Measurements from ENCODE around the gene PDE1A. TPM values are rescaled to one million over a fixed set of nuclear protein-coding genes. Genes with fewer than 3 reads are reported as not detected.

PDE1A gene
- total and polyA plus RNA-seq, 10 of the 15 experiments (the other 5 are each of a cell fraction or from before 2014, with no cell fraction given), result 1.1 TPM; not detected in 9

DNA sequence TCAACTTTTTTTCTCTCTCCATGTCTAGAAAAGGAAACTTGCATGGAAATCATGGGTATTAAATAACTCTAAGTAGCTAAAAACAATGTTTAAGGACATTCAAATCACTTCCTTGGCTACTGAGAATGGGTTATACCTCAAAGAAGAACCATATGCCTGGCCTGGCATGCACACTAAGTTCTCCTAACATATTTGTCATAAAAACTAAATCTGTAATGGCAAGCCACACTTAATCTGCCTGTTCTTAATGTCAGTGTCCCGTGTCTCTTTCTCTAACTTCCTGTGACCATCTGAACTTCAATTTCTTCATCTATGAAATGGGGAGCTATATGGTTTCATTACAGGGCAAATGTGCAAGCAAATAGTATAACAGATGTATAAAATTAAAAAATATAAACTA, 11.1 kb downstream of the PDE1A start:
- DNase-seq (ENCODE audit: low read depth, low spot score) (no peak), ATAC-seq (no peak), FAIRE-seq (no peak)
- no TSS peak for BruUV-seq (replicated peaks)
- no peaks in the 10 kb centered on the region for H3K36me3 ChIP-seq (ENCODE audit: control insufficient read depth in 2 of 2, insufficient read depth in 2 of 2, low read length in 1 of 2)
- H3K79me2 ChIP-seq (ENCODE audit: control insufficient read depth, insufficient read depth, low read length), result no peaks in the 10 kb centered on the region
- ChIA-PET CTCF (interaction anchor here (1.1 kb wide), 1 partner anchor 14 kb away, joined by 3 read pairs; no protein-coding TSS in a partner anchor), POLR2A (no interaction called here), SMC1A (ENCODE audit: uncharacterized antibody, unreplicated experiment) (no interaction called here), RAD21 (ENCODE audit: unreplicated experiment) (no interaction called here)
- no peaks in the 10 kb centered on the region for H3K9me3 ChIP-seq (replicated peaks; ENCODE audit: control insufficient read depth, insufficient read depth, low read length)
- no peaks in the 10 kb centered on the region for H4K20me1 ChIP-seq (ENCODE audit: control insufficient read depth, insufficient read depth)
- H3K4me1 ChIP-seq (ENCODE audit: control insufficient read depth, insufficient read depth, low read length), result no peaks in the 10 kb centered on the region
- no peak overlapping the region for H3K9ac ChIP-seq (ENCODE audit: control insufficient read depth, insufficient read depth, low read length)
- no peak overlapping the region for H3K27ac ChIP-seq (ENCODE audit: control insufficient read depth, insufficient read depth)
- WGBS (ENCODE audit: insufficient coverage, insufficient replicate concordance, low lambda C conversion rate, missing lambda C conversion rate), result 0% methylated on average over 1 of the region's 1 CpG
- intact Hi-C loops (cut with micrococcal nuclease; ENCODE audit: unreplicated experiment), result no loop called here
- in situ Hi-C loops (cut with MboI), result no loop called here
- no peak overlapping the region for H2AFZ ChIP-seq (ENCODE audit: control insufficient read depth, low read depth, low read length)
- H3K4me3 ChIP-seq, result no peak overlapping the region
- no peaks in the 10 kb centered on the region for H3K27me3 ChIP-seq (replicated peaks in 1 of 2; ENCODE audit: control insufficient read depth in 2 of 2, insufficient read depth in 2 of 2, low read length in 1 of 2)
- no peak overlapping the region for H3K4me2 ChIP-seq (ENCODE audit: control insufficient read depth, insufficient read depth)
- TF ChIP-seq NRF1 (conservative IDR thresholded peaks at IDR 0.05; ENCODE audit: low read depth, low read length), result no peak
- no peak for TF ChIP-seq HCFC1 (IDR thresholded peaks at IDR 0.05; ENCODE audit: low read length)
- no peak for TF ChIP-seq NFIC (IDR thresholded peaks at IDR 0.05; ENCODE audit: low read depth, low read length)
- no peak for TF ChIP-seq BCL11A (IDR thresholded peaks at IDR 0.05; ENCODE audit: low read depth, low read length)
- TF ChIP-seq, protein P1, sequence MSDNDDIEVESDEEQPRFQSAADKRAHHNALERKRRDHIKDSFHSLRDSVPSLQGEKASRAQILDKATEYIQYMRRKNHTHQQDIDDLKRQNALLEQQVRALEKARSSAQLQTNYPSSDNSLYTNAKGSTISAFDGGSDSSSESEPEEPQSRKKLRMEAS (IDR thresholded peaks at IDR 0.05; ENCODE audit: low read depth, low read length), result no peak
- no peak for TF ChIP-seq RBBP5 (conservative IDR thresholded peaks at IDR 0.05)
- TF ChIP-seq SUPT20H (IDR thresholded peaks at IDR 0.05; ENCODE audit: borderline replicate concordance, control insufficient read depth, low read depth, low read length), result no peak
- no peak for TF ChIP-seq STAT3 (IDR thresholded peaks at IDR 0.05; ENCODE audit: low read depth, low read length)
- TF ChIP-seq, protein P2, sequence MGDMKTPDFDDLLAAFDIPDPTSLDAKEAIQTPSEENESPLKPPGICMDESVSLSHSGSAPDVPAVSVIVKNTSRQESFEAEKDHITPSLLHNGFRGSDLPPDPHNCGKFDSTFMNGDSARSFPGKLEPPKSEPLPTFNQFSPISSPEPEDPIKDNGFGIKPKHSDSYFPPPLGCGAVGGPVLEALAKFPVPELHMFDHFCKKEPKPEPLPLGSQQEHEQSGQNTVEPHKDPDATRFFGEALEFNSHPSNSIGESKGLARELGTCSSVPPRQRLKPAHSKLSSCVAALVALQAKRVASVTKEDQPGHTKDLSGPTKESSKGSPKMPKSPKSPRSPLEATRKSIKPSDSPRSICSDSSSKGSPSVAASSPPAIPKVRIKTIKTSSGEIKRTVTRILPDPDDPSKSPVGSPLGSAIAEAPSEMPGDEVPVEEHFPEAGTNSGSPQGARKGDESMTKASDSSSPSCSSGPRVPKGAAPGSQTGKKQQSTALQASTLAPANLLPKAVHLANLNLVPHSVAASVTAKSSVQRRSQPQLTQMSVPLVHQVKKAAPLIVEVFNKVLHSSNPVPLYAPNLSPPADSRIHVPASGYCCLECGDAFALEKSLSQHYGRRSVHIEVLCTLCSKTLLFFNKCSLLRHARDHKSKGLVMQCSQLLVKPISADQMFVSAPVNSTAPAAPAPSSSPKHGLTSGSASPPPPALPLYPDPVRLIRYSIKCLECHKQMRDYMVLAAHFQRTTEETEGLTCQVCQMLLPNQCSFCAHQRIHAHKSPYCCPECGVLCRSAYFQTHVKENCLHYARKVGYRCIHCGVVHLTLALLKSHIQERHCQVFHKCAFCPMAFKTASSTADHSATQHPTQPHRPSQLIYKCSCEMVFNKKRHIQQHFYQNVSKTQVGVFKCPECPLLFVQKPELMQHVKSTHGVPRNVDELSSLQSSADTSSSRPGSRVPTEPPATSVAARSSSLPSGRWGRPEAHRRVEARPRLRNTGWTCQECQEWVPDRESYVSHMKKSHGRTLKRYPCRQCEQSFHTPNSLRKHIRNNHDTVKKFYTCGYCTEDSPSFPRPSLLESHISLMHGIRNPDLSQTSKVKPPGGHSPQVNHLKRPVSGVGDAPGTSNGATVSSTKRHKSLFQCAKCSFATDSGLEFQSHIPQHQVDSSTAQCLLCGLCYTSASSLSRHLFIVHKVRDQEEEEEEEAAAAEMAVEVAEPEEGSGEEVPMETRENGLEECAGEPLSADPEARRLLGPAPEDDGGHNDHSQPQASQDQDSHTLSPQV (IDR thresholded peaks at IDR 0.05), result no peak
- no peak for TF ChIP-seq BHLHE40 (IDR thresholded peaks at IDR 0.05; ENCODE audit: borderline replicate concordance in 1 of 2, low read depth in 2 of 2, low read length in 1 of 2)
- TF ChIP-seq, protein P3, sequence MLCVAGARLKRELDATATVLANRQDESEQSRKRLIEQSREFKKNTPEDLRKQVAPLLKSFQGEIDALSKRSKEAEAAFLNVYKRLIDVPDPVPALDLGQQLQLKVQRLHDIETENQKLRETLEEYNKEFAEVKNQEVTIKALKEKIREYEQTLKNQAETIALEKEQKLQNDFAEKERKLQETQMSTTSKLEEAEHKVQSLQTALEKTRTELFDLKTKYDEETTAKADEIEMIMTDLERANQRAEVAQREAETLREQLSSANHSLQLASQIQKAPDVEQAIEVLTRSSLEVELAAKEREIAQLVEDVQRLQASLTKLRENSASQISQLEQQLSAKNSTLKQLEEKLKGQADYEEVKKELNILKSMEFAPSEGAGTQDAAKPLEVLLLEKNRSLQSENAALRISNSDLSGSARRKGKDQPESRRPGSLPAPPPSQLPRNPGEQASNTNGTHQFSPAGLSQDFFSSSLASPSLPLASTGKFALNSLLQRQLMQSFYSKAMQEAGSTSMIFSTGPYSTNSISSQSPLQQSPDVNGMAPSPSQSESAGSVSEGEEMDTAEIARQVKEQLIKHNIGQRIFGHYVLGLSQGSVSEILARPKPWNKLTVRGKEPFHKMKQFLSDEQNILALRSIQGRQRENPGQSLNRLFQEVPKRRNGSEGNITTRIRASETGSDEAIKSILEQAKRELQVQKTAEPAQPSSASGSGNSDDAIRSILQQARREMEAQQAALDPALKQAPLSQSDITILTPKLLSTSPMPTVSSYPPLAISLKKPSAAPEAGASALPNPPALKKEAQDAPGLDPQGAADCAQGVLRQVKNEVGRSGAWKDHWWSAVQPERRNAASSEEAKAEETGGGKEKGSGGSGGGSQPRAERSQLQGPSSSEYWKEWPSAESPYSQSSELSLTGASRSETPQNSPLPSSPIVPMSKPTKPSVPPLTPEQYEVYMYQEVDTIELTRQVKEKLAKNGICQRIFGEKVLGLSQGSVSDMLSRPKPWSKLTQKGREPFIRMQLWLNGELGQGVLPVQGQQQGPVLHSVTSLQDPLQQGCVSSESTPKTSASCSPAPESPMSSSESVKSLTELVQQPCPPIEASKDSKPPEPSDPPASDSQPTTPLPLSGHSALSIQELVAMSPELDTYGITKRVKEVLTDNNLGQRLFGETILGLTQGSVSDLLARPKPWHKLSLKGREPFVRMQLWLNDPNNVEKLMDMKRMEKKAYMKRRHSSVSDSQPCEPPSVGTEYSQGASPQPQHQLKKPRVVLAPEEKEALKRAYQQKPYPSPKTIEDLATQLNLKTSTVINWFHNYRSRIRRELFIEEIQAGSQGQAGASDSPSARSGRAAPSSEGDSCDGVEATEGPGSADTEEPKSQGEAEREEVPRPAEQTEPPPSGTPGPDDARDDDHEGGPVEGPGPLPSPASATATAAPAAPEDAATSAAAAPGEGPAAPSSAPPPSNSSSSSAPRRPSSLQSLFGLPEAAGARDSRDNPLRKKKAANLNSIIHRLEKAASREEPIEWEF (IDR thresholded peaks at IDR 0.05; ENCODE audit: insufficient replicate concordance, low read depth, low read length), result no peak
- TF ChIP-seq NBN (IDR thresholded peaks at IDR 0.05), result no peak
- TF ChIP-seq, protein P4, sequence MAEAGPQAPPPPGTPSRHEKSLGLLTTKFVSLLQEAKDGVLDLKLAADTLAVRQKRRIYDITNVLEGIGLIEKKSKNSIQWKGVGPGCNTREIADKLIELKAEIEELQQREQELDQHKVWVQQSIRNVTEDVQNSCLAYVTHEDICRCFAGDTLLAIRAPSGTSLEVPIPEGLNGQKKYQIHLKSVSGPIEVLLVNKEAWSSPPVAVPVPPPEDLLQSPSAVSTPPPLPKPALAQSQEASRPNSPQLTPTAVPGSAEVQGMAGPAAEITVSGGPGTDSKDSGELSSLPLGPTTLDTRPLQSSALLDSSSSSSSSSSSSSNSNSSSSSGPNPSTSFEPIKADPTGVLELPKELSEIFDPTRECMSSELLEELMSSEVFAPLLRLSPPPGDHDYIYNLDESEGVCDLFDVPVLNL (IDR thresholded peaks at IDR 0.05; ENCODE audit: low read depth, low read length), result no peak
- no peak for TF ChIP-seq RAD51 (IDR thresholded peaks at IDR 0.05)
- TF ChIP-seq MYB (IDR thresholded peaks at IDR 0.05; ENCODE audit: borderline replicate concordance, low read depth, low read length), result no peak
- no peak for TF ChIP-seq CBFB (IDR thresholded peaks at IDR 0.05; ENCODE audit: low read depth)

Measured in GM12878 (cell line).